Upper lobe of left lung (tissue), 6 donors: ENCODE measurements around the gene COX19. TPM values are rescaled to one million over a fixed set of nuclear protein-coding genes. Genes with fewer than 3 reads are reported as not detected.

ENCODE experiments used
- ATAC-seq, 2 donors: fragments of 200-7000 bp; cut with Tn5 transposase; one replicate each; pipeline ENCODE4 v1.9.1; 2022; ENCODE audit warnings: mild to moderate bottlenecking in 2 of 2, moderate library complexity in 2 of 2; ENCODE audit not compliant: low FRiP score in 2 of 2
- DNase-seq, 2 donors: peaks; one replicate each; pipeline ENCODE4 v3.0.0-alpha.2; 2019 to 2020
- H3K27ac ChIP-seq, 4 donors: fragments of 200-600 bp; sonication (generic); one replicate each; pipeline ENCODE4 v1.5.1; 2016 to 2019
- H3K27me3 ChIP-seq, 4 donors: fragments of 200-600 bp; sonication (generic); one replicate each; pipeline ENCODE4 v1.5.1; 2017 to 2019
- H3K36me3 ChIP-seq, 4 donors: fragments of 200-600 bp; sonication (generic); one replicate each; pipeline ENCODE4 v1.5.1; 2016 to 2019
- H3K4me1 ChIP-seq, 4 donors: fragments of 200-600 bp; sonication (generic); one replicate each; pipeline ENCODE4 v1.5.1; 2018 to 2019
- H3K4me3 ChIP-seq, 4 donors: fragments of 200-600 bp; sonication (generic); one replicate each; pipeline ENCODE4 v1.5.1; 2017 to 2019; ENCODE audit warnings: mild to moderate bottlenecking in 2 of 4, moderate library complexity in 1 of 4
- H3K9me3 ChIP-seq, 4 donors: fragments of 200-600 bp; sonication (generic); one replicate each; pipeline ENCODE4 v1.5.1; 2018 to 2019
- EP300 ChIP-seq, 4 donors: sonication (generic); formaldehyde crosslinking; IDR thresholded peaks; one replicate each; pipeline ENCODE4 v1.5.1; 2017; ENCODE audit warnings: antibody characterized with exemption in 4 of 4, control low read depth in 2 of 4
- POLR2A ChIP-seq, 4 donors: fragments of 450-650 bp; IDR thresholded peaks; one replicate each; pipeline ENCODE4 v1.5.1; 2016 to 2017; ENCODE audit warnings: antibody characterized with exemption in 4 of 4, mild to moderate bottlenecking in 2 of 4
- POLR2AphosphoS5 ChIP-seq, 2 donors: sonication (generic); formaldehyde crosslinking; IDR thresholded peaks; one replicate each; pipeline ENCODE4 v1.5.1; 2017; ENCODE audit warnings: antibody characterized with exemption in 2 of 2
- WGBS, 2 donors: methylation state at CpG; one replicate each; pipeline ENCODE4 v1.1.5; 2017 to 2018; 5-methylcytosine and 5-hydroxymethylcytosine counted together
- total RNA-seq, 6 donors: library from RNA; depleted of rRNA in 4 of 6; stranded (reverse); fragments of >200 nt in 4 of 6; gene quantifications; one replicate each; pipeline versions ENCODE4 v1.1.0 to v1.2.1, GENCODE V29; 2016 to 2021
- TF ChIP-seq, protein P1 (sequence below), 6 experiments: fragments of 450-650 bp in 4 of 6; fragments of 200-600 bp in 2 of 6; sonication (generic) in 2 of 6; IDR thresholded peaks; one replicate each; pipeline ENCODE4 v1.5.1; 2016 to 2019; ENCODE audit warnings: antibody characterized with exemption in 6 of 6
- donor health status: DM: no; HTN: no; CAD: no; lungs with moderate emphysema.
- donor health status: DM: no; HTN: yes; CAD: no; lungs with severe emphysema.

The COX19 gene
- total RNA-seq, 6 donors from 2014 or later = 9.1 to 25.1 (median 11.5) TPM

DNA sequence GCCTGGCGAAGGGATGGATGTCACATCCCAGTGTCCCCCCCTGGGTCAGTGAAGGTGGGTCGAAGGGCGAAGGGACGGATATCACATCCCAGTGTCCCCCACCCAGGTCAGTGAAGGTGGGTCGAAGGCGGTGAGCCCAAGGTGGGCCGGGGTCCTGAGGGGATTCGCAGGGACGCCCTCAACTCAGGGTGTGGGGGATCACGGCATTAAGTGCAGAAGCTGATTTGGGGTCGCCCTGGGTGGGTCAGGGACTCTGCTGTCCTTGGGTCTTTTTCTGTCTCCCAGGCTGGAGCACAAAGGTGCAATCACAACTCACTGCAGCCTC, 42.7 kb downstream of the COX19 start:
- H3K27ac ChIP-seq = no peak overlapping the region
- H3K36me3 ChIP-seq = peaks cover 0 to 15% (median 1%) of the 10 kb centered on the region in 4 donors
- H3K27me3 ChIP-seq = no peaks in the 10 kb centered on the region
- H3K4me3 ChIP-seq = no peak overlapping the region
- TF ChIP-seq, protein P1, sequence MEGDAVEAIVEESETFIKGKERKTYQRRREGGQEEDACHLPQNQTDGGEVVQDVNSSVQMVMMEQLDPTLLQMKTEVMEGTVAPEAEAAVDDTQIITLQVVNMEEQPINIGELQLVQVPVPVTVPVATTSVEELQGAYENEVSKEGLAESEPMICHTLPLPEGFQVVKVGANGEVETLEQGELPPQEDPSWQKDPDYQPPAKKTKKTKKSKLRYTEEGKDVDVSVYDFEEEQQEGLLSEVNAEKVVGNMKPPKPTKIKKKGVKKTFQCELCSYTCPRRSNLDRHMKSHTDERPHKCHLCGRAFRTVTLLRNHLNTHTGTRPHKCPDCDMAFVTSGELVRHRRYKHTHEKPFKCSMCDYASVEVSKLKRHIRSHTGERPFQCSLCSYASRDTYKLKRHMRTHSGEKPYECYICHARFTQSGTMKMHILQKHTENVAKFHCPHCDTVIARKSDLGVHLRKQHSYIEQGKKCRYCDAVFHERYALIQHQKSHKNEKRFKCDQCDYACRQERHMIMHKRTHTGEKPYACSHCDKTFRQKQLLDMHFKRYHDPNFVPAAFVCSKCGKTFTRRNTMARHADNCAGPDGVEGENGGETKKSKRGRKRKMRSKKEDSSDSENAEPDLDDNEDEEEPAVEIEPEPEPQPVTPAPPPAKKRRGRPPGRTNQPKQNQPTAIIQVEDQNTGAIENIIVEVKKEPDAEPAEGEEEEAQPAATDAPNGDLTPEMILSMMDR (IDR thresholded peaks at IDR 0.05) = no peak
- no peak for ATAC-seq
- WGBS, 2 donors = 89 to 93% methylated on average over 7 to 11 of the region's 11 CpGs
- peak in 1 of 2 donors; percentile 54 for DNase-seq
- no peaks in the 10 kb centered on the region for H3K9me3 ChIP-seq
- peaks cover 0 to 4% (median 0%) of the 10 kb centered on the region in 4 donors for H3K4me1 ChIP-seq

DNA sequence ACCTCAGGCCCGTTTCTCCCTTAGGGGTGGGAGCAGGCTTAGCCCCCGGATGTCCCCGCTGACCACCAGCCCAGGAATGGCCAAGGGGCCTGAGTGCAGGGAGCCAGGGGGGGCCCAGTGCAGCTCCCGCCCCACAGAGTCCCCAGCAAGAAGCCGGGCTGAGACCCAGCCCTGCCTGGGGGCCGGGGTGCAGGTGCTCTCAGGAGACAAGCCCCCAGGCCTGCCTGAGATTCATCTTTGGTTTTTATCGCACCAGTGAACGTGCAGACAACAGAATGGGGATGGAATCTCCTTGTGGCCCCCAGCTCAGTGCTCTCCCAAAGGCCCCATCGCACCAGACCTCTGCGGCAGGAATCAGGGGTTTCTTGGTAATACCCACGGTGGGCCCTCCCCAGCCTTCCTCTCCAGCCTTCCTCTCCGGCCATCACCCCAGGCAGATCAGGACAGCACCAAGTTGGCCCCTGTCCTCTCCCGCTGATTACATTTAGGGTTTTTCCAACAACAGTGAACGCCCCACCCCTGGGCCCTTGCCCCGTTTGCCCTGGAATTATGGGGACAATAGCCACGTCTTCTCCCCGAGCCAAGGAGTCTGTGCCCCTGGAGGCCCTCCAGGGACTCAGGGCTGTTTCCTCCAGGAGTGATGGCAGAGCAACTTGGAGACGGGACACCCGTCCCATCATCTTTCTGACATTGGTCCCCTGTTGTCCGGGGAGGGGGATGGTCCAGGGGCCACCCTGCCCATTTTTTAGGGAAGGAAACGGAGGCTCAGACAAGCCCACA, 43.3 kb downstream of the COX19 start:
- peaks cover 0 to 4% (median 0%) of the 10 kb centered on the region in 4 donors for H3K4me1 ChIP-seq
- DNase-seq = no peak
- no peak for ATAC-seq
- TF ChIP-seq, protein P1 (IDR thresholded peaks at IDR 0.05) = no peak
- TF ChIP-seq POLR2A (IDR thresholded peaks at IDR 0.05) = no peak
- no peak for TF ChIP-seq EP300 (IDR thresholded peaks at IDR 0.05)
- TF ChIP-seq POLR2AphosphoS5 (IDR thresholded peaks at IDR 0.05) = no peak
- WGBS, 2 donors = 90 to 91% methylated on average over 18 to 21 of the region's 21 CpGs
- no peak overlapping the region for H3K4me3 ChIP-seq
- peaks cover 0 to 15% (median 1%) of the 10 kb centered on the region in 4 donors for H3K36me3 ChIP-seq
- no peaks in the 10 kb centered on the region for H3K27me3 ChIP-seq
- H3K27ac ChIP-seq = no peak overlapping the region
- no peaks in the 10 kb centered on the region for H3K9me3 ChIP-seq

DNA sequence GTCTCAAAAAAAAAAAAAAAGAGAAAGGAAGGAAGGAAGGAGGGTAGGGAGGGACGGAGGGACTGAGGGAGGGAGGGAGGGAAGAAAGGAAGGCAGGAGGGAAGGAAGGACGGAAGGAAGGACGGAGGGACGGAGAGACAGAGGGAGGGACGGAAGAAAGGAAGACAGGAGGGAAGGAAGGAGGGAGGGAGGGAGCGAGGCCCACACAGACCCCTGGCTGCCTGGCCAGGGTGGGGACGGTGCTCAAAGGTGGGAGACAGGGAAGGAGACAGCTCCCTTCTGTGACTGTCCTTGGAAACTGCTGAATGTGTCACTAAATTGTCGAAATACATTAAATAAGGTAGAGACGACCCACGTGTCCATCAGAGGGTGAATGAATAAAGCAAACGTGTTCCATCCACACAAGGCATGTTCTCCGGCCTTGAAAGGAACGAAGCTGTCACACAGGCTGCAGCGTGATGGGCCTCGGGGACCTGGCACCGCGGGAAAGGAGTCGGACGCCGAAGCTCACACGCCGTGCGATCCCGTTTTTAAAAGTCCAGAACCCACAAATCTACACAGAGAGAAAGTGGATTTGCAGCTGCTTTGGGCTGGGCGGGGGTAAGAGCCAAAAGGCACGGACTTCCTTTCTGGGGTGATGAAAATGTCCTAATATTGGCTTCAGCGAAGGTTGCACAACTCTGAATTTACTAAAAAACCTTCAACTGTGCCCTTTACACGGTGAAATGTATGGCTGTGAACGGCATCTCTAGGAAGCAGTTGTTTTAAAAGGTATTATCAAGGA, 44.2 kb downstream of the COX19 start:
- Histone ChIP-seq H3K4me3 (no peak overlapping the region), H3K9me3 (no peaks in the 10 kb centered on the region), H3K36me3 (peaks cover 0 to 15% (median 1%) of the 10 kb centered on the region in 4 donors), H3K4me1 (peaks cover 0 to 4% (median 2%) of the 10 kb centered on the region in 4 donors), H3K27ac (peak overlapping the region in 1 of 4 donors; percentile 44), H3K27me3 (no peaks in the 10 kb centered on the region)
- TF ChIP-seq, protein P1 (IDR thresholded peaks at IDR 0.05) = no peak
- TF ChIP-seq POLR2A (IDR thresholded peaks at IDR 0.05) = no peak
- no peak for TF ChIP-seq POLR2AphosphoS5 (IDR thresholded peaks at IDR 0.05)
- TF ChIP-seq EP300 (IDR thresholded peaks at IDR 0.05) = no peak
- 63 to 65% methylated on average over 29 of the region's 29 CpGs for WGBS, 2 donors
- ATAC-seq (peak in 1 of 2 donors; percentile 31), DNase-seq (no peak)

DNA sequence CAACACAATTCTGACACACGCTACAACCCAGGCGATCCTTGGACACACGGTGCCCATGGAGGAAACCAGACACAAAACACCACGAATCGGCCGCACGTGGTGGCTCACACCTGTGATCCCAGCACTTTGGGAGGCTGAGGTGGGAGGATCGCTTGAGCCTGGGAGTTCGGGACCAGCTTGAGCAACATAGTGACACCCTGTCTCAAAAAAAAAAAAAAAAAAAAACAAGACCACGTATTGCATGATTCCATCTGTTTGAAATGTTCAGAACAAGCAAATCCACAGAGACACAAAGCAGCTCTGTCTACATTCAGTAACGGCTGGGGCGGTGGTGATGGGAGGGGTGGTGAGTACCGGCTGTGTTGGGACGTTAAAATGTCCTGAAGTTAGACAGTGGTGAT, 46.0 kb downstream of the COX19 start:
- TF ChIP-seq POLR2AphosphoS5 (IDR thresholded peaks at IDR 0.05) = no peak
- TF ChIP-seq, protein P1 (IDR thresholded peaks at IDR 0.05) = no peak
- no peak for TF ChIP-seq POLR2A (IDR thresholded peaks at IDR 0.05)
- no peak for TF ChIP-seq EP300 (IDR thresholded peaks at IDR 0.05)
- no peaks in the 10 kb centered on the region for H3K36me3 ChIP-seq
- no peak overlapping the region for H3K4me3 ChIP-seq
- peak overlapping the region in 1 of 4 donors; percentile 40 for H3K27ac ChIP-seq
- H3K4me1 ChIP-seq = peaks cover 0 to 16% (median 13%) of the 10 kb centered on the region in 4 donors
- no peaks in the 10 kb centered on the region for H3K9me3 ChIP-seq
- H3K27me3 ChIP-seq = no peaks in the 10 kb centered on the region
- DNase-seq (peak in 1 of 2 donors; percentile 11), ATAC-seq (no peak)
- 90% methylated on average over 14 of the region's 14 CpGs for WGBS, 2 donors
